OCI-LY7 (cell line): ENCODE results near the gene TTC28. TPM values are rescaled to one million over a fixed set of nuclear protein-coding genes. Genes with fewer than 3 reads are reported as not detected.

Experiments used
- BruUV-seq: library from RNA; stranded (reverse); fragments of 400-500 nt; replicated peaks from 2 replicates; lab custom pipeline; 2021; lab: Mats Ljungman, UMichigan
- CTCF ChIA-PET: fragments of 300-600 bp; sonication (Branson Sonifier 250); formaldehyde crosslinking; loops from one replicate; lab custom pipeline; 2022; ENCODE audit warnings: antibody characterized with exemption; ENCODE audit not compliant: unreplicated experiment; lab: Charles Lee
- POLR2A ChIA-PET: fragments of 300-600 bp; sonication (Branson Sonifier 250); formaldehyde crosslinking; loops from one replicate; lab custom pipeline; 2022; ENCODE audit warnings: antibody characterized with exemption; lab: Charles Lee
- DNase-seq: peaks from one replicate; pipeline ENCODE4 v3.0.0-alpha.2; 2015; ENCODE audit warnings: low spot score
- H2AFZ ChIP-seq: fragments of 200-600 bp; sonication (generic), shearing (Covaris generic); 2 replicates; pipeline ENCODE4 v1.6.1; 2014; ENCODE audit warnings: mild to moderate bottlenecking, antibody characterized with exemption, low read length, moderate library complexity
- H3K27ac ChIP-seq: fragments of 200-600 bp; sonication (generic); 2 replicates; pipeline ENCODE4 v1.5.1; 2014; ENCODE audit warnings: mixed run types, low read depth, mild to moderate bottlenecking, moderate library complexity, low read length, inconsistent platforms; ENCODE audit not compliant: poor library complexity, severe bottlenecking
- H3K36me3 ChIP-seq: fragments of 200-600 bp; sonication (generic); 2 replicates; pipeline ENCODE4 v1.6.1; 2014; ENCODE audit warnings: mild to moderate bottlenecking, antibody characterized with exemption, low read length, moderate library complexity, mixed read lengths; ENCODE audit not compliant: insufficient read depth
- H3K4me1 ChIP-seq: fragments of 200-600 bp; sonication (generic); 2 replicates; pipeline ENCODE4 v1.5.1; 2014; ENCODE audit warnings: mild to moderate bottlenecking, low read length; ENCODE audit not compliant: insufficient read depth, poor library complexity, severe bottlenecking
- H3K4me2 ChIP-seq: fragments of 200-600 bp; sonication (generic); 2 replicates; pipeline ENCODE4 v1.6.1; 2014; ENCODE audit warnings: mild to moderate bottlenecking, low read length
- H3K4me3 ChIP-seq: fragments of 200-600 bp; sonication (generic); 2 replicates; pipeline ENCODE4 v1.5.1; 2014; ENCODE audit warnings: mild to moderate bottlenecking, low read depth, low read length; ENCODE audit not compliant: poor library complexity, severe bottlenecking
- H3K79me2 ChIP-seq: fragments of 200-600 bp; sonication (generic); 2 replicates; pipeline ENCODE4 v1.6.1; 2016; ENCODE audit warnings: low read depth, mild to moderate bottlenecking, low read length, moderate library complexity, mixed read lengths; ENCODE audit not compliant: insufficient read depth
- H3K9me2 ChIP-seq: fragments of 200-600 bp; sonication (generic); 2 replicates; pipeline ENCODE4 v1.6.1; 2016; ENCODE audit warnings: mild to moderate bottlenecking, low read length, mixed read lengths; ENCODE audit not compliant: insufficient read depth
- H3K9me3 ChIP-seq: fragments of 200-600 bp; sonication (generic); 2 replicates; pipeline ENCODE4 v1.6.1; 2014; ENCODE audit warnings: mild to moderate bottlenecking, mixed run types, low read length, mixed read lengths
- H4K20me1 ChIP-seq: fragments of 200-600 bp; sonication (generic); 2 replicates; pipeline ENCODE4 v1.6.1; 2014; ENCODE audit warnings: mild to moderate bottlenecking, antibody characterized with exemption, low read length, moderate library complexity, mixed read lengths; ENCODE audit not compliant: insufficient read depth
- EZH2phosphoT487 ChIP-seq: fragments of 200-600 bp; sonication (generic); IDR thresholded peaks from 2 replicates; pipeline ENCODE4 v1.6.1; 2018; ENCODE audit warnings: low read depth, borderline replicate concordance, mild to moderate bottlenecking, mixed run types, antibody characterized with exemption, low read length, moderate library complexity, mixed read lengths
- intact Hi-C: fragments of 100-400 bp; cut with micrococcal nuclease; formaldehyde crosslinking; loops from one replicate; pipeline ENCODE4 v1.10.0; 2022; ENCODE audit not compliant: unreplicated experiment
- total RNA-seq, 2 experiments: library from RNA; depleted of rRNA in 1 of 2; stranded (reverse); fragments of >200 nt in 1 of 2; shearing (Covaris generic) in 1 of 2; gene quantifications; 2 replicates each; pipeline ENCODE4 v1.2.3, GENCODE V29; 2014 to 2022
- TF ChIP-seq, protein P1 (sequence below): fragments of 200-600 bp; sonication (generic); conservative IDR thresholded peaks from 2 replicates; pipeline ENCODE4 v1.5.1; 2014; ENCODE audit warnings: mild to moderate bottlenecking, antibody characterized with exemption, low read length, moderate library complexity, mixed read lengths

TTC28 gene
- total RNA-seq, 2 experiments from 2014 or later, result under 0.01 to 0.55 TPM

DNA sequence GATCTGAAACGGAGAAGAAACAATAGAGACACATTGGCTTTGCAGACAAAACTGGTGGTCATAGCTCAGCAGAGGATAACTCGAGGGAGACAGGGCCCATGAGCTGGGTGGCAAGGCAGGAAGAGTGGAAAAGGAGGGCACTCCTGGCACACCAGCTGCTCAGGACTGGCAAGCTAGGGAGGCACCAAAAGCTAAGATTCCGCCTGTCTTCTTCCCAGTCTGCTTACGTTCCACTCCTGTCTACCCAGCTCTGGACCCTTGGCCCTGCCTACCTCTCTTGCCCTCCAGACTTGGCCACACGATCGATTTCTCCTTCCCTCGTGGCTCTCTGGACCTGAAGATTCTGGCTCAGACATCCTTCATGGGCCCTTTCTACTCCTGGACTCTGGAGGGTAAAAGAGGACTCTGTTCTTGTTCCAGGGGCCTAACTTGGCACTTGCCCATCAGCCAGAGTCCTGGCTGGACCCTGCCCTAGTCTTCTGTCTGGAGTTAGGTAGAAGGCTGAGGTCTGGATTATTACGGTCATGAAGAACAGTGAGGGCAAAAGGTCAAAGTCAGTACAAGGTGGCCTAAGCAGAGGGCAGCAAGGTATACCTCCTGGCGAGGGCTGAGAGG lies 645.4 kb downstream of the TTC28 start:
- H3K79me2 ChIP-seq, result no peaks in the 10 kb centered on the region
- no peaks in the 10 kb centered on the region for H3K4me1 ChIP-seq
- no TSS peak for BruUV-seq
- H2AFZ ChIP-seq, result no peak overlapping the region
- no peak for DNase-seq
- H3K9me3 ChIP-seq, result no peaks in the 10 kb centered on the region
- ChIA-PET CTCF (no interaction called here), POLR2A (no interaction called here)
- no peak overlapping the region for H3K4me2 ChIP-seq
- no peaks in the 10 kb centered on the region for H3K36me3 ChIP-seq
- no peak overlapping the region for H3K27ac ChIP-seq
- no peak overlapping the region for H3K4me3 ChIP-seq
- intact Hi-C loops, result no loop called here
- TF ChIP-seq EZH2phosphoT487, result no peak
- TF ChIP-seq, protein P1, sequence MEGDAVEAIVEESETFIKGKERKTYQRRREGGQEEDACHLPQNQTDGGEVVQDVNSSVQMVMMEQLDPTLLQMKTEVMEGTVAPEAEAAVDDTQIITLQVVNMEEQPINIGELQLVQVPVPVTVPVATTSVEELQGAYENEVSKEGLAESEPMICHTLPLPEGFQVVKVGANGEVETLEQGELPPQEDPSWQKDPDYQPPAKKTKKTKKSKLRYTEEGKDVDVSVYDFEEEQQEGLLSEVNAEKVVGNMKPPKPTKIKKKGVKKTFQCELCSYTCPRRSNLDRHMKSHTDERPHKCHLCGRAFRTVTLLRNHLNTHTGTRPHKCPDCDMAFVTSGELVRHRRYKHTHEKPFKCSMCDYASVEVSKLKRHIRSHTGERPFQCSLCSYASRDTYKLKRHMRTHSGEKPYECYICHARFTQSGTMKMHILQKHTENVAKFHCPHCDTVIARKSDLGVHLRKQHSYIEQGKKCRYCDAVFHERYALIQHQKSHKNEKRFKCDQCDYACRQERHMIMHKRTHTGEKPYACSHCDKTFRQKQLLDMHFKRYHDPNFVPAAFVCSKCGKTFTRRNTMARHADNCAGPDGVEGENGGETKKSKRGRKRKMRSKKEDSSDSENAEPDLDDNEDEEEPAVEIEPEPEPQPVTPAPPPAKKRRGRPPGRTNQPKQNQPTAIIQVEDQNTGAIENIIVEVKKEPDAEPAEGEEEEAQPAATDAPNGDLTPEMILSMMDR, result no peak
- H3K9me2 ChIP-seq, result no peaks in the 10 kb centered on the region
- no peaks in the 10 kb centered on the region for H4K20me1 ChIP-seq

DNA sequence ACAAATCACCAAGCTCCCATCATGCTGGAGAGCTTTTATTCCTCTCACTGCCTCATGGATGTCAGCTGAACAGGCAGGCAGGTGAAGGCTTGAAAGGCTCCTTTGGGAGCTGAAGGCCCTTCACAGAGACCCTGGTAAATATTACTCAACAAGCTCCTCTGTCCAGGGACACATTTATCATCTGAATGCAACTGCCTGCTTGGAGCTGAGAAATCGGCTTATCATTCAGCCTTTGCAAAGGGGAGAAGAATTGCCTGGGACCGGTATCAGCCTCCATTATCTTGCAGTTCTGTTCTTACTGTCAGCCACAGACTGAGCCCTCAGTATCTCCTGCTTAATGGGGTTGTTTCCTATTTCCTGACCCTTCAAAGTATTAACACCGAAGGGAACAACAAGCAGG lies 646.8 kb downstream of the TTC28 start:
- H3K79me2 ChIP-seq, result no peaks in the 10 kb centered on the region
- TF ChIP-seq, protein P1, result no peak
- TF ChIP-seq EZH2phosphoT487, result no peak
- no peaks in the 10 kb centered on the region for H3K9me2 ChIP-seq
- H3K9me3 ChIP-seq, result no peaks in the 10 kb centered on the region
- H3K4me3 ChIP-seq, result no peak overlapping the region
- no peak for DNase-seq
- CTCF ChIA-PET, result no interaction called here
- H2AFZ ChIP-seq, result no peak overlapping the region
- no TSS peak for BruUV-seq
- no peaks in the 10 kb centered on the region for H4K20me1 ChIP-seq
- intact Hi-C loops, result no loop called here
- H3K4me1 ChIP-seq, result no peaks in the 10 kb centered on the region
- no peak overlapping the region for H3K4me2 ChIP-seq
- no peaks in the 10 kb centered on the region for H3K36me3 ChIP-seq
- no peak overlapping the region for H3K27ac ChIP-seq
- POLR2A ChIA-PET, result no interaction called here

DNA sequence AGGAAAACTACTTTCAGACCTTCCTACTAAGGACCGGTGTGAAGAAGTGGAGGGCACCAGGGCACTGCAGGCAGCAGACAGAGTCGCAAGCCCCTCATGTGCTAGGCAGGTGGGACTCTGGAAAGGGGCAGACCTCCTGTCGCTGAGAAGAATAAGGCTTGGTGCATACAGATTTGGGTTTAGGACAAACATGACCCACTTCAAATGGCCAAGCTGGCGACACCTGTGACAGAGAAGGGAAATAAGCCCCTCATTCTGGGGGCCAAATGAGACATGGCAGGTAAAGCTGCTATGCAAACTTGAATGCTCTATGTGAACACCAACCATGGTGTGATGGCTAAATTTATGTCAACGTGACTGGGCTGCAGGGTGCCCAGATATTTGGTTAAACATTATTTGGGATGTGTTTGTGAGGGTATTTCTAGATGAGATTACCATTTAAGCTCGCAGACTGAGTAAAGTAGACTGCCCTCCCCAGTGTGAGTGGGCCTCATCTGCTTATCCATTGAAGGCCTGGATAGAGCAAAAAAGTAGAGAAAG lies 648.2 kb downstream of the TTC28 start:
- POLR2A ChIA-PET, result no interaction called here
- intact Hi-C loops, result no loop called here

More for the DNA sequence above, 648.2 kb downstream of the TTC28 start:
- no peaks in the 10 kb centered on the region for H3K36me3 ChIP-seq
- no peaks in the 10 kb centered on the region for H4K20me1 ChIP-seq
- H3K9me2 ChIP-seq, result no peaks in the 10 kb centered on the region
- TF ChIP-seq EZH2phosphoT487, result no peak
- TF ChIP-seq, protein P1, result no peak
- no TSS peak for BruUV-seq
- H3K4me3 ChIP-seq, result no peak overlapping the region
- H3K9me3 ChIP-seq, result no peaks in the 10 kb centered on the region
- H3K27ac ChIP-seq, result no peak overlapping the region
- H3K4me1 ChIP-seq, result no peaks in the 10 kb centered on the region
- DNase-seq, result no peak
- no peaks in the 10 kb centered on the region for H3K79me2 ChIP-seq
- H3K4me2 ChIP-seq, result no peak overlapping the region
- CTCF ChIA-PET, result no interaction called here
- no peak overlapping the region for H2AFZ ChIP-seq
